ENCODE measurements around the gene MMP23B.

MMP23B gene

DNA sequence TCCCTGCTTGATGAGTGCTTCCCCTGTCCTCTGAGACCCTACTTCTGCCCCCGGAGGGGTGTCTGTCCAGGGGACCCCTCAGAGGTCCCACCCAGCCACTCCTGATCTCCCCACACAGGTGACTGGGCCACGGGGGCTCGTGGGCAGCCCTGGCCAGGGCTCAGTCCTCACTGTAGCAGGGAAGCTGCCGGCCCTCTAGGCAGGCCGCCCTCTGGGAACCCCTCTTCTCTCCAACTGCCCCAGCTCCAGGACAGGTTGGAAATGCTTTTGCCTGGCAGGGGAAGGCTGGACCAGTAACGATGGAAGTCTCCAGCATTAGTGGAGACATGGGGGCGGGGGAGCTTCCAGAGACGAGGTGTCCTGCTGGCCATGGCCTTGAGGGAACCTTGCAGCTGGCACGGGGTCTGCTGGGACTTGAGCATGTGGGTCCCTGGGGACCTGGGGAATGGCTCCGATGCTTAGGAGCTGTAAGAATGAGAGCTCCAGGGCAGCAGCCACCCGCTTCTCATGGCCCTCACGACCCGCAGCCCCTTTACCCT lies 28.9 kb upstream of the MMP23B start:
- DNase-seq (ENCODE audit: low spot score): no peak

DNA sequence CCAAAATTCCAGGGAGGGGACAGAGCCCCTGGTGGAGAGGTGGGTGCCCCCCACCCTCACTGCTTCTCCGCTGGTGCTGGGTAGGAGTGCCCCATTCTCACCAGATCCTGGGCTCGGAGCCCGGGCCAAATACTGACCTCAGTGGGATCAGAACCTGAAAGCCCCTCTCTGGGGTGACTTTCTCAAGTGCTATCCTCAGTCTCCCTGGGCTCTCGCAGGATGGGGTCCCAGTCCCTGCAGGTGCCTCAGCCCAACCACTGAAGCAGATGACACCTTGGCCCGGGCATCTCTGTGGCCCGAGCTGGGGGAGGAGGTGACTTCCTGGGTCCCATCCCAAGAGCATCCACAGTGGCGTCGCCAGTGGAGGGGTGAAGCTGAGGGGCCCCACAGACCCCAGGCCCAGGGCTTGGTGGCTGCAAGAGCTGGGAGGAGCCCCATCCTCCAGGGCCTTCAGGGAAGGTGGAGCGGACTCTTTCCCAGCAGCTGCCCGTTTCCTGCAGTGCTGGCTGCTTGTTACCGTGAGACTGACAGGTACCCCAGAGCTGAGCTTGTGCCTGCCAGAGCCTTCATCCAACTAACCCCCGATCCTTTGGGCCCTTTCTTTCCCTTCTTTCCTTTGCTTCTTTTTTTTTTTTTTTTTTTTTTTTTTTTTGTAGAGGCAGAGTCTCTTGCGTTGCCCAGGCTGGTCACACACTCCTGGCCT lies 28.2 kb upstream of the MMP23B start:
- no peak for DNase-seq (ENCODE audit: low spot score)

DNA sequence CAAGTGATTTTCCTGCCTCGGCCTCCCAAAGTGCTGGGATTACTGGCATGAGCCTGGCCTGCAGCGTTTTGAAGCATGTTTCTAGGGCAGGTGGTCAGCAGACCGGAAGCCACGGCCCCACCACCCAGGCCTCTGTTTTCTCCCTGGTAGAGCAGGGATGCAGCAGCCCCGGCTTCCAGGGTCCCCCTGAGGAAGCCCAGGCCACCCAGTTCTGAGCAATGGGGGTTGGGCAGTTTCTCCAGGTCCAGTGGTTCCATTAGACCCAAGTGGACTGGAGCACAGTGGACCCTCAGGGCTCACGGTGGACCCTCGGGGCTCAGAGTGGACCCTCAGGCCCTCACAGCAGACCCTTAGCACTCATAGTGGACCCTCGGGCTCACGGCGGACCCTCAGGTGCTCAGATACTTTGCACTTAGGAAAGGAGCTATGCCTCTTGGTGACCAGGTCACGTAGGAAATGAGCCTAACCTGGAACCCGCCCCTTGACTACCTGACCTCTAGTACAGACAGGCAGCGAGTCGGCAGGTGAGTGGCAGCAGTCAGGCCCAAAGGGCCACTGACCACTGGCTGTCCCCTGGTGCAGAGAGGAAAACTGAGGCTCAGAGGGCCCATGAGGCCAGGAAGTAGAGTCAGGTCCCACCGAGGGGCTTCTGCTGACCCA lies 27.5 kb upstream of the MMP23B start:
- DNase-seq (ENCODE audit: low spot score): no peak

DNA sequence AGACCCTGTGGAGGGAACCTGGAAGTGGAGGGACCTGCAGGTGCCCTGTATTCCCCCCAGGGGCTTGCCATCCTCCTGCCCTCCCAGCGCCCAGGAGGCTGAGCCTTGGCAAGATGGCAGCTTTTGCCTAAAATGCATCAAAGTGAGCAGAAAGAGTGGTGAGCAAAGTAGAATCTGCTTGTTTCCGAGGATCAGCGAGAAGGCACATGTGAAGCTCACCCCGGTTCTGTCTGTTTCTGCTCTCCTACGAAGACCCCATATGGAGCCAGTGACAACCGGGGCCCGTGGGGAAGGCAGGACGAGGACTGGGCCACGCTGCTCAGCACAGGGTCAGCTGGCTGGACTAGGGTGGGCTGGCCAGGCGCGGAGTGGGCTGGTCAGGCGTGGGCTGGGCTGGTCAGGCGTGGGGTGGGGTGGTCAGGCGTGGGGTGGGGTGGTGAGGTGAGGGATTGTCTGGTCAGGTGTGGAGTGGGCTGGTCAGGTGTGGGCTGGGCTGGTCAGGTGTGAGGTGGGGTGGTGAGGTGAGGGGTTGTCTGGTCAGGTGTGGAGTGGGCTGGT lies 26.9 kb upstream of the MMP23B start:
- no peak for DNase-seq (ENCODE audit: low spot score)

DNA sequence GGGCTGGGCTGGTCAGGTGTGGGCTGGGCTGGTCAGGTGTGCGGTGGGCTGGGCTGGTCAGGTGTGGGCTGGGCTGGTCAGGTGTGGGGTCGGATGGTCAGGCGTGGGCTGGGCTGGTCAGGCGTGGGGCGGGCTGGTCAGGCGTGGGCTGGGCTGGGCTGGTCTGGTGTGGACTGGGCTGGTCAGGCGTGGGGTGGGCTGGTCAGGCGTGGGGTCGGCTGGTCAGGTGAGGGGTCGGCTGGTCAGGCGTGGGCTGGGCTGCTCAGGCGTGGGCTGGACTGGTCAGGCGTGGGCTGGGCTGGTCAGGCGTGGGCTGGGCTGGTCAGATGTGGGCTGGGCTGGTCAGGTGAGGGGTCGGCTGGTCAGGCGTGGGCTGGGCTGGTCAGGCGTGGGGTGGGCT lies 26.2 kb upstream of the MMP23B start:
- no peak for DNase-seq (ENCODE audit: low spot score)

DNA sequence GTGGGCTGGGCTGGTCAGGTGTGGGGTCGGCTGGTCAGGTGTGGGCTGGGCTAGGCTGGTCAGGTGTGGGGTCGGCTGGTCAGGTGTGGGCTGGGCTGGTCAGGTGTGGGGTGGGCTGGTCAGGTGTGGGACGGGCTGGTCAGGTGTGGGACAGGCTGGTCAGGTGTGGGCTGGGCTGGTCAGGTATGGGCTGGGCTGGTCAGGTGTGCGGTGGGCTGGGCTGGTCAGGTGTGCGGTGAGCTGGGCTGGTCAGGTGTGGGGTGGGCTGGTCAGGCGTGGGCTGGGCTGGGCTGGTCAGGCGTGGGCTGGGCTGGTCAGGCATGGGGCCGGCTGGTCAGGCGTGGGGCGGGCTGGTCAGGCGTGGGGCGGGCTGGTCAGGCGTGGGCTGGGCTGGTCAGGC lies 25.7 kb upstream of the MMP23B start:
- no peak for DNase-seq (ENCODE audit: low spot score)

DNA sequence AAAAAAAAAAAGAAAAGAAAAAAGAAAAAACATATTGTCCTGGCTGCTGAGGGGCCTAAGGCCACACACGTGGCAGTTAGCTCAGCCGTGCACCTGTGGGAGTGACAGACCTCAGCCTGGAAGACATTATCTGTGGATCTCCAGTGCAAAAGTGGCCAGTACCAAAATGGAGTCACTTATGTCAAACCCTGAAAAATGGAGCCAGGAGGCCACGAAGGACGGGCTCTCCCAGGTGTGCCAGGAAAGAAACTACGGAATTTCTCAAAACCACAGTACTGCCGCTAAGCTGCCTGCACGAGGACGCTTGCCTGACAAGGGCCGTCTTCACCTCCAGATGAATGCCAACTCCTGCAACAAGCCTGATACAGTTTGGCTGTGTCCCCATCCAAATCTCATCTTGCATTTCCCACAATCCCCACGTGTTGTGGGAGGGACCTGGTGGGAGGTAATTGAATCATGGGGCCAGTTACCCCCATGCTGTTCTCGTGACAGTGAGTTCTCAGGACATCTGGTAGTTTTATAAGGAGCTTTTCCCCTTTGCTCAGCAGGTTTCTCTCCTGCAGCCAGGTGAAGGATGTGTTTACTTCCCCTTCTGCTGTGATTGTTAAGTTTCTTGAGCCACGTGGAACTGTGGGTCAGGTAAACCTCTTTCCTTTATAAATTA lies 22.0 kb upstream of the MMP23B start:
- no peak for DNase-seq (ENCODE audit: low spot score)

DNA sequence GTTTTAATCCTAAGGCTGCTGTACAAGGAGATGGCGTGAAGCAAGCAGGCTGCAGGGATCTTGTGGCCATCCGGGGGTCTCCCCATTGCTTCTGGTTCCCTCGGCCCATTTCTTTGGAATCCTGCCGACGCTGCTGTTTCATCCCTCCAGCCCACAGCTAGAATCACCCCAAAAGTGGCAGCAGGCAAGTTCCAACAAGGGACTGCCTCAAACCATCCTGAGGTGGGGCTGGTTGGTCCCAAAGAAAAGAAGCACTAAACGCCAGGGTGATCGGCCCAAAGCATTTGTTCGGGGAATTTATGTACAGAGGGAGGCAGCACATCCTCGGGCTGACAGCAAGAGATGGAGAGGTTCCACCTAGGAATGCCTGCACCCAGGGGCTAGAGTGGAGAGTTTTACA lies 21.2 kb upstream of the MMP23B start:
- no peak for DNase-seq (ENCODE audit: low spot score)

DNA sequence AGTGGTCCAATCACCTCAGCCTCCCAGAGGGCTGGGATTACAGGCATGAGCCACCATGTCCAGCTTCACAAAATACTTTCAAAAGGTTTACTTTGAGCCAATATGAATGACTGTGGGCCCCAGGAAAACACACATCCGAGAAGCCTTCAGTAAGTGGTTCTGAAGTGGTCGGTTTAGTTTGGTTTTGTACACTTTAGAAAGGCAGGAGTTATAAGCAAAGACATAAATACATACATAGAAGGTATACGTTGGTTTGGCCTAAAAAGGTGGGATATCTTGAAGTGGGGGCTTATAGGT lies 19.9 kb upstream of the MMP23B start:
- no peak for DNase-seq (ENCODE audit: low spot score)

DNA sequence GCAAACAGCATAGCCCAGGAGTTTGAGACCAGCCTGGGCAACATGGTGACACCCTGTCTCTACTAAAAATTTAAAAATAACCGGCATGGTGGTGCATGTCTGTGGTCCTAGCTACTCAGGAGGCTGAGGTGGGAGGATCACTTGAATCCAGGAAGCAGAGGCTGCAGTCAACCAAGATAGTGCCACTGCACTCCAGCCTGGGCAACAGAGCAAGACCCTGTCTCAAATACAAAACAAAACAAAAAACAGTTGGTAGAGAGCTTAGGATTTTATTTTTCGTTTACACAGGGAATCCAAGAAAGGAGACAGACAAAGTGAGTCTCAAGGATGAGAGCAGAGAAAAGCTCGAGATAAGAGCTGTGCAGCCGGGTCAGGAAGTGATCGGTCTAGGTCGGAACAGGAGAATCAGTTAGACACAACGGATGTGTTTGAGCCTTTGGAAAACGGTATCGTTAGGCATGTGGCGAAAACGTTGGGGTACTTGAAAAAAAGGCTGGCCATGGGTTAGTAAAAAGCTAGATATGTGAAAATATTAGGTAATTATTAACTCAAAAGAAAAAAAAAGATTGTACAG lies 18.4 kb upstream of the MMP23B start:
- no peak for DNase-seq (ENCODE audit: low spot score)

DNA sequence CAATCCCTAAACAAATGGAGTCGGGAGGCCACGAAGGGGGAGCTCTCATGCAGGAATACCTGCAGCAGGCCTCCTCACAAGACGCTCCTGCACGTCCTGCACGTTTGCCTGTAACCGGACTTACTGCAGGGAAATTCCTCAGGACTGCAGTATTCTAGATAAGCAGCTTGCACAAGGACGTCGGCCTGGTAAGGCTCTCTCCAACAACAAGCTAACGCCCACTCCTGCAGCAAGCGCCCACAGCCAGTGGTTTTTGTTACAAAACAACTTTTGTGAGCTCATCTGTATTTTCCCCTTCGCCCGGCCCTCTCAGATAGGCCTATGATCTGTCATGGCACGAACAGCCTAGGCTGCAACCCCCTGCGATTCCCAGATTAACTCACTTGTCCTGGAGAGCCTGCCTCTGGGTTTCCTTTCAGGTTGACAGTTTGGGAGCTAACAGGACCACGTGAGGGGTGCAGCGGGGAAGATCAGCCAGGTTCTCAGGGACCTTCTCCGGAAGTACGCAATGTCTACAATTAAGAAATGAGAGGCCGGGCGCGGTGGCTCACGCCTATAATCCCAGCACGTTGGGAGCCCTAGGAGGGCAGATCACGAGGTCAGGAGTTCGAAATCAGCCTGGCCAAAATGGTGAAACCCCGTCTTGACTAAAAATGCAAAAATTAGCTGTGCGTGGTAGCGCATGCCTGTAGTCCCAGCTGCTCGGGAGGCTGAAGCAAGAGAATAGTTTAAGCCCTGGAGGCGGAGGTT lies 17.6 kb upstream of the MMP23B start:
- DNase-seq (ENCODE audit: low spot score): no peak

DNA sequence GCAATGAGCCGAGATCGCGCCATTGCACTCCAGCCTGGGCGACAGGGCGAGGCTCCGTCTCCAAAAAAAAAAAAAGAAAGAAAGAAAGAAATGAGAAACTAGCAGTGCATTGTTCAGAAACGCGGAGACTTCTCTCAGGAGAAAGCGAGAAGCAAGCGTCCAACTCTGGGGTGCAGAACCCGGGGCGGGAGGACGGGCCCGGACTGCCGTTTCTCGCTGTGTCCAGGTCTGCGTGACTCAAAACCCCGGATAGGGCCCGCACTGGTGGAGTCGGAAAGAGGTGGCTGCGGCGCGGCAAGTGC lies 17.1 kb upstream of the MMP23B start:
- no peak for DNase-seq (ENCODE audit: low spot score)

DNA sequence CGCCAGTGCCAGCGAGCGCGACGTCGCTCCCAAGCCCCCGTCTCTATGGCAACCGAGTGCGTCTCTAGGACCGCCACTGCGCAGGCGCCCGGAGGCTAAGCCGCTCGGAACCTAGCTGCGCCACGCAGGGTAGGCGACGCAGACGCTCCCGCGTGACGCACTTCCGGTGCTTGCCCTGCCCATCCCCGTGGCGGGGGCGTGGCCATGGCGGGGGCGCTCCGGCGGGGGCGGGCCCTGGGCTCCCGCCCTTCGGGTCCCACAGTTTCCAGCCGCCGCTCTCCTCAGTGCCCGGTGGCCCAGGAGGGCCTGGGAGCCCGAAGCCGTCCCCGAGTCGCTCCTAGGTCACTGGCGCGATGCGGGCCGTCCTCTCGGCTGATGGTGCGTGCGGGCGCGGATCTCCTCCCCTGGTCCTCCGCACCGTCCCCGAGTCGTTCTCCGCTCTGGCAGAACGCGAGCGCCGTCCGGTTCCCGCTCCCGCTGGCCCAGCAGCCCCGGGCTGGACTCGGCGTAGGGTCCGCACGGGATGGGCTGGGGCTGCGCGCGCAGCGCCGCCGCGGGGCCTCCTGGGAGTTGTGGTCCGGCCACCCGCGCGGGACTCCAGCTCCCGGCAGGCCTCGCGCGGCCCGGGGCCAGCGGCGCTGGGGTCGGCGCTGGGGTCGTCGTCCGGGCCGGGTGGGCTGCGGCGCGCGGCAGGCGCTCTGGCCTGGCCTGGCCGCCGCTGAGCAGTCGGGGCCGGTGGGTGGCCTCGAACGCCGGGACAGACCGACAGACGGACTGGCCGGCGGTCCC lies 16.5 kb upstream of the MMP23B start, which contains the start of gene MIB2:
MIB2 (plus strand) TSS at position 245 of the 789 bp plus-strand sequence. CDS start 7,953 bp downstream, outside the sequence.
- peak; percentile 96 for DNase-seq (ENCODE audit: low spot score)

DNA sequence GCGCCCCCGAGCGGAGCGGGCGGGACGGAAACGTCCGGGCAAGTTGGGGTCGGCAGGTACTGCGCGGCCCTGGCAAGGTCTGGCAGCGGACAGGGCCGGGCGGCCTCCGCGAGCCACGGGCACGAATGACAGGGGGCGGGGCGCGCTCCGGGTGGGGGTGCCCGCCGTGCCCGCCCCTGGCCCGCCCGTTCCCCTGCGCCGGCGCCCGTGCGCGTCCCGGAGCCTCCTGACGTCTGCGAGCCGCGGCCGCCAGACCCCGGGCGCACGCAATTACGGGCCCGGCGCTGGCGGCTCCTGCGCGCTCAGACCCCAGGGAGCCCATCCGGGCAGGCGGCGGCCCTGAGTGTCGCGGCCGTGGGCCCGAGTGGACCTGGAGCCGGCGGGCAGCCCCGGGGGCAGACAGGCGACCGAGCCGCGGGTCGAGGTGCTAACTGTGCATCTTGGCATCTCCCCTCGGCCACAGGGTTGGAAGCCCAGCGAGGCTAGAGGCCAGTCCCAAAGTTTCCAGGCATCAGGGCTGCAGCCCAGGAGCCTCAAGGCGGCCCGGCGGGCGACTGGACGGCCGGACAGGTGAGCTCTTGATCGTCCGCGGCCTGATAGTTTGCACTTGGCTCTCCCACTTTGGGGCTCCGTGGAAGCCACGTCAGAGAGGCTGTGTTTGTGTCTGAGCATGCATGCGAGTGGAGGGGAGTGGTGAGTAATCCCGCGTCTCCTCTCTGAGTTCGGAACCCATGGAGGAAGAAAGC lies 15.8 kb upstream of the MMP23B start:
- DNase-seq (ENCODE audit: low spot score): no peak

DNA sequence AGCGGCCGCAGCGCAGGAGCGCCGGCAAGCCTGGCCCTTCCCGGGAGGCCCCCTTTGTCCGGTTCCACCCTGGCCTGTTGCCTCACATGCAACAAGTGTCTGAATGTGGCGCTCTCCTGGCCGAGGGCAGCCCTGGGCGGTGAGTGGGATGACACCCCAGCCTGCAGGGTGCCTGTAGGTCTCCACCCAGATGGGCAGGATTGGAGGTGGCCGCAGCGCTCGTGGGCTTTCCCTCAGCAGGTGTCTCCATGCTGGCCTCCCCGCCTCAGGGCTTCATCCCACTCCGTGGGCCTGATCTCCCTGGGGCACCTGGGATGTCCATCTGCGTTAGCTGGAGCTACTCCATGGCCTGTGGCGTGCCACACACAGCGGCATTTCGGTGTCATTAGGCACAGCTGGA lies 15.1 kb upstream of the MMP23B start:
- DNase-seq (ENCODE audit: low spot score): no peak

DNA sequence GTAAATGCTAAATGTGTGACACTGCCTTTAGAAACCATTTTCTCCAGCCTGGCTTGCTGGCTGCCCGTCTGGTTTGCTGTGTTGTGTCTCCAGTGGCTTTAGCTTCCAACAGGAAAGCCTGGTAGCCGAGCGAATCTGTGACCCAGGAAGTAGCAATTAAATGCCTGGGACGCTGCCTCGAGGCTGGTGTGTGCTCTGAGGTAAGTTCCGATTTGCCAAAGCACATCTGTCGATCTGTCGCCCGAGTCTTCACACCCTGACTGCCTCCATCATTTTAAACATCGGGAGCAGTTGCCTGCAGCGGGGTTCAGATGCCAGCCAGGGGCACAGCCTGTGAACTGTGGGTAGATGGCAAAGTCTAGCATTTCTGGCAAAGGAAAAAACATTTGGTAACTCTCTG lies 14.5 kb upstream of the MMP23B start:
- DNase-seq (ENCODE audit: low spot score): no peak

DNA sequence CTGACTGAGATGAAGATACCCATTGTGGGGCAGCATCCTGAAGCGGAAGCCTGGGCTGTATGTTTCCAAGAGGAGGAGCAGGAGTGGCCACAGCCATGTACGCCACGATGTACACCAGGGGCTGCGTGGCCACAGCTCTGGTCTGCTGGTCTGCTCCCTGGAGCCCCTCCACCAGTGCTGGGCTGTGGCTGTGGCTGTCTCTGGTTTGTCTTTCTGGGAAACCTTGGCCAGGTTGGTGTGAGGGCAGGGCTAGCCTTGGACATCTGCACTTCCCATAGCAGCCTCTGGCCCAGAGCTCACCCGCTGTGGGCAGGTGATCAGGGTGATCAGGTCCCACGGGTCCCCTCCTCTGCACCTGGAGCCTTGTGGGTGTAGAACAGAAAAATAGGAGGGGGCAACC lies 14.0 kb upstream of the MMP23B start:
- DNase-seq (ENCODE audit: low spot score): no peak

DNA sequence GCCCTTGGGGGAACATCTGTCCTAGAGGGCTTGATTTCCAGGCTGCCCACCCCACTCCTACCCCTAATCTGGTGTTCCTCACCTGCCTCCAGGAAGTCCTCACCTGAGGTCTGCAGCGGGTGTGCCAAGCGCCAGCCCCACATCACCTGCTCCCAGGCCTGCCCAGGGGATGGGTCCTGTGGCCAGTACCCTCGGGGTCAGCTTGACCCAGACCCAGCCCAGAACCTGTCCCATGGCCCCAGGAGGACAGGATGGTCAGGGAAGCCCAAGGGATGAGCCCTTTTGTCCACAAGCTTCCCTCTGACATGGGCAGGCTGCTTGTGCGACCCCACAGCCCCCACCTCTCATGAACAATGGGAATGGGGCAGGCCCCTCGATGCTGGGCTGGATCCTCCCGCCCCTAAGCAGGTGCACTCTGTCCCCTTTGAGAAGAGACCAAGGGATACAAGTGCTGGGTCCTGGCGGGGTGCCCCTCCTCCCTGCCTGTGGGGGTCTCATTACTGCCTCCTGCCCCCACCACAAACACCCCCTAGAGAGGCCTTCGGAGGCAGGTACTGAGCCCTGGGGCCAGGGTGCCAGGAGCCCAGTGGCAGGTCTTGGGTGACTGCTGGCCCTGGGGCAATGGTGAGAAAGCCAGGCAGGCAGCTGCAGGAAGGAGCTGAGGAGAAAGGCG lies 13.4 kb upstream of the MMP23B start:
- DNase-seq (ENCODE audit: low spot score): no peak

DNA sequence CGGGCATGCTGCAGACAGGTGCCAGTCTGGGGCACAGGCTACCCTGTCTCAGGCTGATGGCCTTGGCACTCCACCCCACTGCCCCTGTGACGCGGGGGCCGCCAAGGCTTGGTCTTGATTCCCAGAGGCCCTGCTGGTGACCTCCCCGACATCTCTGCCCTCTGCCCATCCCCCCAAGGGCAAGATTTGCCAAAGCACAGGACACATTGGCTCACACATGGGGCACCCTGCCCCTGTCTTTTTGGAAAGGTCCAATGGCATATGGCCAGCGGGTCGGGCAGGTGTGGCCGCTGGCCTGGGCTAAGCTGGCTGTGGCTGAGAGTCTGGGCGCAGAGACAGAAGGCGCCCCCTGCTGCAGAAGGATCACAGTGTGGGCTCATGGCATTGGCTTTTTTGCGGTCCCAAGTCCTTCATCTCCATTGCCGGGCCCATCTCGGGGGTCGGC lies 12.0 kb upstream of the MMP23B start:
- no peak for DNase-seq (ENCODE audit: low spot score)

Measured in left forelimb (tissue), 1 donor.